BE2C (cell line): Measurements from ENCODE around the gene HINT1.

ENCODE experiments used
- DNase-seq: peaks from one replicate; pipeline ENCODE4 v3.0.0-alpha.2; 2020
- H3K27me3 ChIP-seq: fragments of 250-450 bp; sonication (Bioruptor Pico); 2 replicates; pipeline ENCODE4 v1.5.1; 2020; ENCODE audit warnings: mild to moderate bottlenecking
- H3K36me3 ChIP-seq: fragments of 250-450 bp; sonication (Bioruptor Pico); 2 replicates; pipeline ENCODE4 v1.5.1; 2020; ENCODE audit warnings: mild to moderate bottlenecking
- H3K4me1 ChIP-seq: fragments of 250-450 bp; sonication (Bioruptor Pico); 2 replicates; pipeline ENCODE4 v1.5.1; 2020
- H3K4me3 ChIP-seq: 2 replicates; pipeline ENCODE4 v1.5.1; 2011; ENCODE audit warnings: low read depth, low read length
- H3K9me3 ChIP-seq: fragments of 250-450 bp; sonication (Bioruptor Pico); 2 replicates; pipeline ENCODE4 v1.5.1; 2020
- CTCF ChIP-seq: IDR thresholded peaks from 2 replicates; pipeline ENCODE4 v1.5.1; 2012; ENCODE audit warnings: mild to moderate bottlenecking, low read depth, low read length

HINT1 gene

GRCh38 chr5:131112424-131112823 is 52.6 kb downstream of the HINT1 start:
- Histone ChIP-seq H3K27me3 (peaks cover 3% of the 10 kb centered on the region; the same call in 1 of the 2 replicates), H3K4me3 (no peak overlapping the region), H3K9me3 (no peaks in the 10 kb centered on the region), H3K36me3 (no peaks in the 10 kb centered on the region), H3K4me1 (no peaks in the 10 kb centered on the region)
- no peak for DNase-seq
- TF ChIP-seq CTCF = no peak

GRCh38 chr5:131110256-131110594 is 54.8 kb downstream of the HINT1 start:
- no peak for DNase-seq
- Histone ChIP-seq H3K4me1 (no peaks in the 10 kb centered on the region), H3K27me3 (peaks cover 5% of the 10 kb centered on the region; the same call in 1 of the 2 replicates), H3K9me3 (no peaks in the 10 kb centered on the region), H3K4me3 (no peak overlapping the region), H3K36me3 (no peaks in the 10 kb centered on the region)
- no peak for TF ChIP-seq CTCF

GRCh38 chr5:131109540-131110255 is 55.4 kb downstream of the HINT1 start:
- H3K36me3 ChIP-seq = no peaks in the 10 kb centered on the region
- peak; percentile 16 for DNase-seq
- no peaks in the 10 kb centered on the region for H3K4me1 ChIP-seq
- no peak overlapping the region for H3K4me3 ChIP-seq
- H3K27me3 ChIP-seq = peaks cover 10% of the 10 kb centered on the region; the same call in 1 of the 2 replicates
- H3K9me3 ChIP-seq = no peaks in the 10 kb centered on the region
- peak; percentile 75 for TF ChIP-seq CTCF
